ENCODE measurements around the gene AKAP17A.

- no peak for TF ChIP-seq CTCF (IDR thresholded peaks at IDR 0.05)
- no peak for TF ChIP-seq POLR2A (IDR thresholded peaks at IDR 0.05)
These were observed 54.6 kb downstream of the AKAP17A start for GRCh38 chrX:1646009-1646408.
